ENCODE measurements around the gene SLA2. TPM values are rescaled to one million over a fixed set of nuclear protein-coding genes. Genes with fewer than 3 reads are reported as not detected.

The SLA2 gene
- total RNA-seq, 2 experiments from 2014 or later: 48.7 to 52.6 TPM

DNA sequence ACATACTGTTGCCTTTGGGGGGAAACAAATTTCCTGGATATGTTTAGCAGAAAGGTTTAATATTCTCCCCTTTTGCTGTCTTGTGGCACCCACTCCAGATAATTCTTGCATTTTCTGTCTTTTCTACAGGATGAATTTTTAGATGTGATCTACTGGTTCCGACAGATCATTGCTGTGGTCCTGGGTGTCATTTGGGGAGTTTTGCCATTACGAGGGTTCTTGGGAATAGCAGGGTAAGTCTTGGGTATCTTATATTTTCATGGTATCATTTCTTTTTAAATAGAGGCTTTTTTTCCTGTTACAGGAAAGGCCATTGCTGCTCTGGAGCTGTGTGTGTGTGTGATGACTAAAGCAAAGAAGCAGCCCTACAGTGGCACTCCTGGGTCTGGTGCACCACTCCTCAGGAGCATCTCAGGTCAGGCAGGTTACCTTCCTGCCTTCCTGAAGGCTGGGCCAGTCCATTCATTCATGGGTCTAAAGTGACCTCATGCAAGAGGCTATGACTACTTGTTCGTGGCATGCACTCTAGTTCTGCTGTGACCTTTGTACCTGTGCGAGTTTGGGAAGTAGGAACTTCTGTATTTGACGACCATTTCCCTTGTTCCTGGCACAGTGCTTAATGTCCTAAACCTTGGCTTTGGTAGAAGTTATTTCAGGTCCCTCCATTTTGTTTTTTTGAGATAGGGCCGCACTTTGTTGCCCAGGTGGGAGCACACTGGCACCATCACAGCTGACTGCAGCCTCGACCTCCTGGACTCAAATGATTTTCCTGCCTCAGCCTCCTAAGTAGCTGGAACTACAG, 38.2 kb downstream of the SLA2 start:
- ChIA-PET CTCF (interaction anchor here (0.7 to 1.2 kb wide), 3 partner anchors 14 to 148 kb away, joined by 3 to 9 read pairs (median 3); no protein-coding TSS in a partner anchor), POLR2A (no interaction called here)
- Mint-ChIP-seq H3K9me3 (ENCODE audit: low read depth) (no peaks in the 10 kb centered on the region), H3K36me3 (ENCODE audit: low read depth) (peaks cover 35% of the 10 kb centered on the region), H3K4me3 (peak overlapping the region; percentile 100), H3K4me1 (peaks cover 20% of the 10 kb centered on the region), H3K27ac (peak overlapping the region; percentile 95), H3K27me3 (no peaks in the 10 kb centered on the region)
- intact Hi-C loops (cut with DNase I, micrococcal nuclease): loop anchor here in 1 of 2 experiments (2.0 kb wide), 1 partner anchor 37 kb away; no protein-coding TSS in a partner anchor
- ATAC-seq (no peak), DNase-seq (no peak)

DNA sequence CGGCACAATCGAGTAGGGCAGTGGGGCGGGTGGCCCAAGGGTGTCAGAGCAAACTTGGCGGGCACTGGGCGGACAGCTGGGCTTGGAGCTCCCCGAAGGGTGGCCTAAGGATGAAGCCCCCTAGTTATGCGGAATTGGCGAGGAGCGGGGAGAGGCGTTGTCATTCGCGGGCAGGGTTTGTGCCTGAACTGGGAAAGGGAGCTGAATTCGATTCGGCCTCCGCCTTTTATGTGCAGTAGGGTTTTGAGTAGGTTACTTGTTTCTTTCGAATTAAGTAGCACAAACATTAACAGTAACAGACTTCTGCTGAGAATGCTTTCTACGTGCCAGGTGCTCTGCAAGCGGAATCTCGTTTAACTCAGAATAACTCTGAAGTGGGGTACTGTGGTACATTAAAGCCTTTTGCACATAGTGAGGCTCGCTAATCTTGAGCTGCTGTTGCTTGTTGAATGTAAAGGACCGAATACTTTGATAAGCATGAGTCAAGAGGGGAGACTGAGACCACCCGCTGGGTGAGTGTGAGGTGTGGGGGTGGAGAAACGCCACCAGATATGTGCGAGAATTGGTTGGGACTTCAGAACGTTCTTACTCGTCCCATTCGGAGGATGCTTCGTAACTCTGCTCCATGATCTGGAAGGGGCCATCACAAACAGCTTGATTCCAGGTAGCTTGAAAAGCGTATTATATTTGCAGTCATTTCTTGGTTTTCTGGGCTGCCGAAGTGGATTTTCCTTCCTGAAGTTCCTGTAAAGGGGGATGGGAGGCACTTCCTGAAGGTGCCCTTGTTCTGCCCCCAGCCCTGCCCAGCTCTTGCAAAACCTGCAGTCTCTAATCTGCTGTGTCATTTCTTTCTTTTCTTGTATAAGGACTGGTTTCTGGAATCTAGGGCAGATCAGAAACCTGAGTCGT, 39.6 kb downstream of the SLA2 start:
- Mint-ChIP-seq H3K36me3 (ENCODE audit: low read depth) (peaks cover 30% of the 10 kb centered on the region), H3K9me3 (ENCODE audit: low read depth) (no peaks in the 10 kb centered on the region), H3K4me1 (peaks cover 17% of the 10 kb centered on the region), H3K4me3 (peak overlapping the region; percentile 100), H3K27me3 (no peaks in the 10 kb centered on the region), H3K27ac (peak overlapping the region; percentile 95)
- no peak for ATAC-seq
- POLR2A ChIA-PET: interaction anchor here (0.5 to 2.3 kb wide), 8 partner anchors 10 to 346 kb away, joined by 3 to 14 read pairs (median 4); partner anchors contain the start of genes SLA2 and TGIF2
- DNase-seq: peak; percentile 40
- intact Hi-C loops (cut with DNase I, micrococcal nuclease): loop anchor here in 1 of 2 experiments (2.0 kb wide), 1 partner anchor 38 kb away; no protein-coding TSS in a partner anchor
- CTCF ChIA-PET: interaction anchor here (0.5 to 4.2 kb wide), 20 partner anchors 10 to 1716 kb away, joined by 3 to 47 read pairs (median 4); partner anchors contain the start of genes SCAND1 and TGIF2

DNA sequence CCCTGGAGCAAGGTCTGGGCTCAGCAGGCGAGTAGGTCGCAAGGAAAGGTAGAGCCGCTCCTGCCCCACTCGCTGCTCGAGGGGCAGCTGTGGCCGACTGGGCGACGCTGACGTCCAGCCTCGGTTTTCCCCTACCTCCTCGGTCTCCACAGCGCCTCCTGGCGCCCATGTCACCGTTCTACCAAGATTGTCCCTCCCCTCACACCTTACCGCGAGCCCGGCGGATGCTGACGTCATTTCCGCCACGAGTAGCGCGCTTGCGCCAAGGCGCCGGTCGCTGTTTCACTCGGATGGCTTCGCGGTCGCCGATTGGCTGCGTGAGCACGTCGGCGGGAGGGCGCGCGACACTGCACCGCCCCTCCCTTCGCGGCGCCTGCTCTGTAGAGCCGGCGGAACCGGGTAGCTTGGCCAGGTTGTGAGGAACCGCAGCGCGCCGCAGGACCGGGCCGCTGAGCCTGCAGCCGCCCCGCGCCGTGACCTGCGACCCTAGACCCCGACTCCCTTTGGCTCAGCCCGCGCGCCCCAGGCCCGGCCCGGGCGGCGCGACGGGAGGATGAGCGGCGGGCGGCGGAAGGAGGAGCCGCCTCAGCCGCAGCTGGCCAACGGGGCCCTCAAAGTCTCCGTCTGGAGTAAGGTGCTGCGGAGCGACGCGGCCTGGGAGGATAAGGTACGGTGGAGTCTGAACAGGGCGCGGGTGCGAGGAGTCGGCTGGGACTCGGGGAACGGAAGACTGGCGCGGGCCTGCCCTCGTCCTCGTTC, 40.4 kb downstream of the SLA2 start, which contains the start of gene RAB5IF:
RAB5IF (plus strand) TSS at position 381 of the 759 bp plus-strand sequence; CDS start at position 554, 173 bp downstream.
- CTCF ChIA-PET: interaction anchor here (0.5 to 4.2 kb wide), 25 partner anchors 10 to 1715 kb away, joined by 3 to 47 read pairs (median 4); partner anchors contain the start of genes SCAND1 and TGIF2
- peak; percentile 91 for ATAC-seq
- DNase-seq: peak; percentile 100
- POLR2A ChIA-PET: interaction anchor here (0.5 to 2.3 kb wide), 8 partner anchors 11 to 347 kb away, joined by 3 to 14 read pairs (median 4); partner anchors contain the start of genes SLA2 and TGIF2
- Mint-ChIP-seq H3K4me3 (peak within 1 kb of the TSS; percentile 100), H3K4me1 (peaks cover 17% of the 10 kb centered on the region), H3K27ac (peak within 1 kb of the TSS; percentile 96), H3K36me3 (ENCODE audit: low read depth) (peaks cover 27% of the 10 kb centered on the region), H3K9me3 (ENCODE audit: low read depth) (no peaks in the 10 kb centered on the region), H3K27me3 (no peaks in the 10 kb centered on the region)
- intact Hi-C loops (cut with DNase I, micrococcal nuclease): loop anchor here (1.0 to 2.0 kb wide), 9 partner anchors 10 to 651 kb away; partner anchors contain the start of genes TGIF2 (in 2 of the 2), DSN1 (in 1 of the 2), NDRG3 (in 1 of the 2) and SCAND1 (in 1 of the 2)

DNA sequence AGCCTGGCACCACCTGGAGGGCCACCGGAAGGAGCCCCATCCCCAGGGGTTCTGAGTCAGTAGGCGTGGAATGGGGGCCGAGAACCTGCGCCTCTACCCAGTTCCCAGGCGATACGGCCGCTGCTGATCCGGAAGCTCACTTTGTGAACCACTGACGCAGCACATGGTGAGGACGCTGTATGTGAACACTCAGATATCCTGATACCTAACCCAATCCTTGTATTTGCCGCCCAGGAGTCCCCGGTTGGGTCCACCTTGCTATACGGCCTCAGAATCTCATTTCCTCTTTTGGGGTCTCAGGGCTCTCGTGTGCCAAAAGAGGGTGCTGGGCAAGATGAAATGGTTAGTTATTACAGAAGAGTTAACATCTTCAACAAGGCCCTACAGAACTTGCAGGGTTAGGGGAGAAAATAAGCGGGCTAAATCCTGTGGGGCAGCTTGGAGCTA, 41.0 kb downstream of the SLA2 start:
- Mint-ChIP-seq H3K36me3 (ENCODE audit: low read depth) (peaks cover 23% of the 10 kb centered on the region), H3K4me1 (peaks cover 20% of the 10 kb centered on the region)

DNA sequence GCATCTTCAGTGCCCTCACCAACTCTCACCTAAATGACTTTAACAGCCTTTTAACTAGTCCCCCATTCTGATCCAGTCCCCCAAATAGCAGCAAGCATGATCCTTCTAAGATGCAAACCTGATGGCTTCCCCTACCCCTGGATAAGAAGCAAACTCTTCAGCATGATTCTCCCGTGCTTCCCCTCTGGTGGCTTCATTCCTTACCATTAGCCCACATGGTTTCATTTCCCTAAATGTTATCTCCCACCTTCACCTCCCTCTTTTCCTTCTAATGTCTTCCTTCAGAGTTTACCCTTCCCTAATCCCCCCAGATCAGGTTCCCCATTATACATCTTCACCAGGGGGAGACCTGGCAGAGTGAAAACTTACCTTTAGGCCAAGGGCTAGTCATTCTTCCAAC, 44.5 kb downstream of the SLA2 start:
- intact Hi-C loops (cut with DNase I, micrococcal nuclease): no loop called here
- ChIA-PET POLR2A (interaction anchor here (0.6 to 1.0 kb wide), 3 partner anchors 10 to 1195 kb away, joined by 3 to 7 read pairs (median 4); no protein-coding TSS in a partner anchor), CTCF (no interaction called here)
- no peak for ATAC-seq
- no peaks in the 10 kb centered on the region for H3K27me3 Mint-ChIP-seq
- H3K36me3 Mint-ChIP-seq (ENCODE audit: low read depth): peaks cover 8% of the 10 kb centered on the region
- no peak for DNase-seq
- no peaks in the 10 kb centered on the region for H3K9me3 Mint-ChIP-seq (ENCODE audit: low read depth)
- peaks cover 11% of the 10 kb centered on the region for H3K4me1 Mint-ChIP-seq
- H3K4me3 Mint-ChIP-seq: no peak overlapping the region
- no peak overlapping the region for H3K27ac Mint-ChIP-seq

More for the DNA sequence above, 41.0 kb downstream of the SLA2 start:
- Mint-ChIP-seq H3K4me3 (peak overlapping the region; percentile 100), H3K27me3 (no peaks in the 10 kb centered on the region), H3K27ac (peak overlapping the region; percentile 96), H3K9me3 (ENCODE audit: low read depth) (no peaks in the 10 kb centered on the region)
- ChIA-PET CTCF (interaction anchor here (0.6 to 4.2 kb wide), 19 partner anchors 9 to 184 kb away, joined by 3 to 47 read pairs (median 4); partner anchors contain the start of gene TGIF2), POLR2A (interaction anchor here (1.0 to 2.3 kb wide), 5 partner anchors 10 to 41 kb away, joined by 3 to 14 read pairs (median 8); partner anchors contain the start of genes SLA2 and TGIF2)
- peak; percentile 71 for DNase-seq
- ATAC-seq: peak; percentile 40
- intact Hi-C loops (cut with DNase I, micrococcal nuclease): loop anchor here (1.0 kb wide), 8 partner anchors 10 to 651 kb away; partner anchors contain the start of genes TGIF2 (in 2 of the 2), DSN1 (in 1 of the 2), NDRG3 (in 1 of the 2) and SCAND1 (in 1 of the 2)

DNA sequence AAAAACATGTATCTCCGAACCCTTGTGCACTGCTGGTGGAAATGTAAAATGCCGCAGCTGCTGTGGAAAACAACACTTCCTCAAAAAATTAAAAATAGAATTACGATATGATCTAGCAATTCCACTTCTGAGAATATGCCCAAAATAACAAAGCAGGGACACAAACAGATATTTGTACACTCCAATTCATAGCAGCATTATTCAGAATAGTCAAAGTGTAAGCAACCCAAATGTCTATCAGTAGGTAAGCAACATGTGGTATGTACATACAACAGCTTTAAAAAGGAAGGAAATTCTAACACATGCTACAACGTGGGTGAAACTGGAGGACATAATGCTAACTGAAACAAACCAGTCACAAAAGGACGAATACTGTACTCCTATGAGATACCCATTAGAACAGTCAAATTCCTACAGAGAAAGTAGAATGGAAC, 46.1 kb downstream of the SLA2 start:
- Mint-ChIP-seq H3K27ac (no peak overlapping the region), H3K4me1 (peaks cover 20% of the 10 kb centered on the region), H3K9me3 (ENCODE audit: low read depth) (no peaks in the 10 kb centered on the region), H3K27me3 (no peaks in the 10 kb centered on the region), H3K36me3 (ENCODE audit: low read depth) (peaks cover 10% of the 10 kb centered on the region), H3K4me3 (no peak overlapping the region)
- ChIA-PET POLR2A (interaction anchor here (0.6 kb wide), 1 partner anchor 27 kb away, joined by 3 read pairs; no protein-coding TSS in a partner anchor), CTCF (interaction anchor here (0.6 to 1.4 kb wide), 2 partner anchors 10 to 22 kb away, joined by 3 to 4 read pairs; no protein-coding TSS in a partner anchor)
- intact Hi-C loops (cut with DNase I, micrococcal nuclease): no loop called here
- ATAC-seq: peak; percentile 14
- DNase-seq: no peak

DNA sequence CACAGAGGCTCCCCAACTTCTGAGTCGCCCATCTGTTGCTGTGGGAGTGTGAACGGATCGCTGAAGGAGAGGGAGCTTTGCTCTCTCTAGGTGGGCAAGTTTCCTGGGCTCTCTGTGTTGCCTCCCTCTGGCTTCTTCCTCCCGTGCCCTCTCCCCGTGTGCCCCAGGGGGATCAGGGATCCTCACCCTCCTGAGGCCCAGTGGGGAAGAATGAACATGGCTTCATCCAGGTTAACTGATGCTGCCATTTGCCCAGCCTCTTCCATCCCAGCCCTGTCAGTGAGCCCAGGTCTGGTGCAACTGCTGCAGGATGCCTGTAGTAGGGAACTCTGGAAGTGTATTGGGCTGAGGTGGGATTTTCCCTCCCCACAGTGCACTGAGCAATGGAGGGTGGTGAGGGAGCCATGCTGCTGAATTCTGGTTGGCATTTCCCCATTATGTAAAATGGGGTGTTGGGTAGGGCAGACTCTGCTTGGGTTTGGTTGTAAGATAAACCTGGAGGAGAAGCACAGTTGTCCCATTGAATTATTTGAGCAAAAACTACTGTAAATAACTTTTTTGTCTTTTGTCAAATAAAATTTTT, 52.6 kb downstream of the SLA2 start:
- intact Hi-C loops (cut with DNase I, micrococcal nuclease): no loop called here

DNA sequence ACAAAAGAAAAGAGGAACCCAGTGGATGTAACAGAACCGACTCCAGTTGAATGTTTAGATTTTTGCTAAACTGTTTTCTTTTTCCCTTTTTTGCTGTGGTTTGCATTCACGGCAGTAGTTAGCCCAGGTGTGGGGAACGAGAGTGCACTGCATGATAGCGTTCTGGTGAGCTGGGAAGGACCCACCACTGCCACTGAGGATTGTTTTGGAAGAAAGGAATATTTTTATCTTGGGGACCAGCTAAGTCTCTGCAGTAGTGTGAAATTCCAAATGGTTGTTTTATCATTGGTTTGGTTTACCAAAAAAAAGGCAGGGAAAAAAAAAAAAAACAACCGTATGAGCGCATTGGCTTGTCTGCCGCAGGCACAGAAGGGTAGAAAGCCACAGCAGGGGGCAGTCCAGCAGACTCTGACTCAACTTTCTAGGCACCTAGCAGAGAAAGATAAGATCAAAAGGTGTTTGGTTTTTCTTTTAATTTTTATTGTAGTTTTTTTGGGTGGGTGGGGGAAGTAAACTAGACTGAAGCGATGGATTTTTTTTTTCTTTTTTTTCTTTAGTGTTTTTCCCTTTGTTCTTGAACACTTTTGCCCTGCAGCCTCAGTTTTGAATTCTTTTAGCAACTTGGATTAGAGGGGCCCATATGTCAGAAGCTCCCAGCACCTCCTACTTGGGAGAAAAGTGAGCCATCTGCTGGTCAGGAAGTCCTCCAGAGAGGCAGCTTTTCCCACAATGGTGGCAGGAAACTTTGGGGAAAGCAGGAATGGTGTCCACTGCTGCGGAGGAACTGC, 53.9 kb downstream of the SLA2 start:
- ChIA-PET POLR2A (interaction anchor here (0.5 to 1.9 kb wide), 8 partner anchors 12 to 548 kb away, joined by 3 to 12 read pairs (median 5); partner anchors contain the start of gene NDRG3), CTCF (interaction anchor here (0.6 to 5.6 kb wide), 5 partner anchors 13 to 184 kb away, joined by 3 to 36 read pairs (median 3); partner anchors contain the start of gene RAB5IF)
- ATAC-seq (peak; percentile 50), DNase-seq (peak; percentile 76)
- Mint-ChIP-seq H3K27me3 (no peaks in the 10 kb centered on the region), H3K9me3 (ENCODE audit: low read depth) (no peaks in the 10 kb centered on the region), H3K4me1 (peaks cover 57% of the 10 kb centered on the region), H3K36me3 (ENCODE audit: low read depth) (peaks cover 46% of the 10 kb centered on the region), H3K27ac (peak overlapping the region; percentile 69), H3K4me3 (peak overlapping the region; percentile 4)
- intact Hi-C loops (cut with DNase I, micrococcal nuclease): no loop called here

More for the DNA sequence above, 52.6 kb downstream of the SLA2 start:
- CTCF ChIA-PET: interaction anchor here (1.5 to 4.2 kb wide), 3 partner anchors 12 to 22 kb away, joined by 4 to 47 read pairs (median 18); partner anchors contain the start of gene RAB5IF
- Mint-ChIP-seq H3K27ac (peak overlapping the region; percentile 42), H3K36me3 (ENCODE audit: low read depth) (peaks cover 42% of the 10 kb centered on the region), H3K4me3 (no peak overlapping the region), H3K4me1 (peaks cover 50% of the 10 kb centered on the region), H3K27me3 (no peaks in the 10 kb centered on the region), H3K9me3 (ENCODE audit: low read depth) (no peaks in the 10 kb centered on the region)
- DNase-seq (no peak), ATAC-seq (no peak)
- POLR2A ChIA-PET: interaction anchor here (3.4 kb wide), 1 partner anchor 12 kb away, joined by 13 read pairs; the partner anchor contains the start of gene RAB5IF

DNA sequence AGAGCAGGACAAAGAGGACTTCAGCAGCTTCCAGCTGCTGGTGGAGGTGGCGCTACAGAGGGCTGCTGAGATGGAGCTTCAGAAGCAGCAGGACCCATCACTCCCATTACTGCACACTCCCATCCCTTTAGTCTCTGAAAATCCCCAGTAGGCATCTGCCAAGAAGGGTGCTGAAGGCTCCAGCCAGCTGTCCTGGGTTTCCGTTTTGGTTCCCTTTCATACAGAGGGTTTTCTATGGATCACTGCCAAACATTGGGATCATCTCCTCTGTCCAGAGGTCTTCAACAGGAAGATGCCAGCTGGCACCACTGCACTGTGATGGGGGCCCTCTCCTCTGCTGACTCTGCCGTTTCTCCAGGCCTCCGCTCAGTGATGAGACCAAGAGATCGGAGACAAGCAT, 54.7 kb downstream of the SLA2 start:
- peak overlapping the region; percentile 47 for H3K27ac Mint-ChIP-seq
- H3K27me3 Mint-ChIP-seq: no peaks in the 10 kb centered on the region
- POLR2A ChIA-PET: interaction anchor here (0.7 to 1.9 kb wide), 3 partner anchors 12 to 547 kb away, joined by 5 to 12 read pairs (median 6); no protein-coding TSS in a partner anchor
- no peak overlapping the region for H3K4me3 Mint-ChIP-seq
- ATAC-seq (no peak), DNase-seq (no peak)
- intact Hi-C loops (cut with DNase I, micrococcal nuclease): no loop called here
- peaks cover 48% of the 10 kb centered on the region for H3K36me3 Mint-ChIP-seq (ENCODE audit: low read depth)
- H3K4me1 Mint-ChIP-seq: peaks cover 63% of the 10 kb centered on the region
- CTCF ChIA-PET: interaction anchor here (1.0 to 5.6 kb wide), 2 partner anchors 14 to 15 kb away, joined by 3 to 36 read pairs; partner anchors contain the start of gene RAB5IF
- H3K9me3 Mint-ChIP-seq (ENCODE audit: low read depth): no peaks in the 10 kb centered on the region
